GM19468 (cell line): ENCODE results near the gene CCBE1.

Experiments
- ATAC-seq: cut with Tn5 transposase; IDR thresholded peaks from one replicate; pipeline ENCODE4 v1.9.1; 2021; ENCODE audit warnings: mild to moderate bottlenecking, moderate library complexity, moderate number of reproducible peaks; ENCODE audit not compliant: unreplicated experiment; ENCODE audit errors: extremely low read depth

The CCBE1 gene

GRCh38 chr18:59512025-59512755 lies 185.0 kb downstream of the CCBE1 start:
- ATAC-seq, result no peak

- ATAC-seq, result no peak
These were observed 187.5 kb downstream of the CCBE1 start for GRCh38 chr18:59509481-59510442.

- ATAC-seq, result no peak
These were observed 191.9 kb downstream of the CCBE1 start for GRCh38 chr18:59505356-59505755.

- ATAC-seq, result no peak
These were observed 194.7 kb downstream of the CCBE1 start for GRCh38 chr18:59502274-59503175.

- ATAC-seq, result no peak
These were observed 195.3 kb downstream of the CCBE1 start for GRCh38 chr18:59501920-59502273.

GRCh38 chr18:59500765-59501164 lies 196.5 kb downstream of the CCBE1 start:
- ATAC-seq, result no peak

GRCh38 chr18:59498506-59499086 lies 198.6 kb downstream of the CCBE1 start:
- ATAC-seq, result no peak

- no peak for ATAC-seq
These were observed 204.3 kb downstream of the CCBE1 start for GRCh38 chr18:59492756-59493421.

GRCh38 chr18:59488899-59489298 lies 208.3 kb downstream of the CCBE1 start:
- peak; percentile 67 for ATAC-seq

- ATAC-seq, result no peak
These were observed 211.8 kb downstream of the CCBE1 start for GRCh38 chr18:59485382-59485781.

GRCh38 chr18:59484561-59485328 lies 212.5 kb downstream of the CCBE1 start:
- ATAC-seq, result no peak

- ATAC-seq, result no peak
These were observed 213.1 kb downstream of the CCBE1 start for GRCh38 chr18:59484131-59484530.

GRCh38 chr18:59481436-59481835 lies 215.8 kb downstream of the CCBE1 start:
- no peak for ATAC-seq

GRCh38 chr18:59479776-59480175 lies 217.4 kb downstream of the CCBE1 start:
- no peak for ATAC-seq

- ATAC-seq, result no peak
These were observed 218.6 kb downstream of the CCBE1 start for GRCh38 chr18:59478591-59478990.

- ATAC-seq, result no peak
These were observed 219.4 kb downstream of the CCBE1 start for GRCh38 chr18:59477849-59478248.

GRCh38 chr18:59470561-59471121 lies 226.6 kb downstream of the CCBE1 start:
- ATAC-seq, result no peak

- ATAC-seq, result no peak
These were observed 227.6 kb downstream of the CCBE1 start for GRCh38 chr18:59469463-59470180.
